ENCODE results near the gene IP6K1. TPM values are rescaled to one million over a fixed set of nuclear protein-coding genes. Genes with fewer than 3 reads are reported as not detected.

IP6K1 gene
- total RNA-seq, 1 experiment from 2014 or later = 32.2 TPM

Small RNA genes lying within 50 kb of the gene (microRNA-seq; reads per million reads assigned to microRNA genes)
- gene MIR5193 (ENCODE audit: borderline number of aligned reads) = not detected

Other genes with a start within 250 kb of the IP6K1 start
- 1.7 to 2.8 TPM (median 2.4 TPM) in 3 replicates for gene BSN, start 232.1 kb downstream of the IP6K1 start, total RNA-seq (2021)
- gene APEH, start 112.2 kb downstream of the IP6K1 start, total RNA-seq (2021) = 270 to 276 TPM (median 273 TPM) in 3 replicates
- gene MST1, start 97.1 kb downstream of the IP6K1 start, total RNA-seq (2021) = 13.8 to 17.2 TPM (median 17.2 TPM) in 3 replicates
- 45.5 to 47.1 TPM (median 46.8 TPM) in 3 replicates for gene RNF123, start 97.0 kb downstream of the IP6K1 start, total RNA-seq (2021)
- gene AMIGO3, start 66.9 kb downstream of the IP6K1 start, total RNA-seq (2021) = 3.9 to 5.3 TPM (median 4.3 TPM) in 3 replicates
- gene GMPPB, start 62.6 kb downstream of the IP6K1 start, total RNA-seq (2021) = 23.7 to 28.7 TPM (median 28.0 TPM) in 3 replicates
- 0.17 to 0.69 TPM (median 0.39 TPM) in 3 replicates for gene CDHR4, start 13.3 kb upstream of the IP6K1 start, total RNA-seq (2021)
- gene INKA1, start 16.7 kb upstream of the IP6K1 start, total RNA-seq (2021) = 1.4 to 2.0 TPM (median 1.5 TPM) in 3 replicates
- gene UBA7, start 27.4 kb upstream of the IP6K1 start, total RNA-seq (2021) = 1.2 to 1.9 TPM (median 1.6 TPM) in 3 replicates
- gene TRAIP, start 70.0 kb upstream of the IP6K1 start, total RNA-seq (2021) = 25.9 to 31.8 TPM (median 29.9 TPM) in 3 replicates
- gene CAMKV, start 83.4 kb upstream of the IP6K1 start, total RNA-seq (2021) = 56.0 to 58.2 TPM (median 56.6 TPM) in 3 replicates
- 5.1 to 6.2 TPM (median 5.6 TPM) in 3 replicates for gene MST1R, start 117.3 kb upstream of the IP6K1 start, total RNA-seq (2021)
- 6.6 to 8.6 TPM (median 7.0 TPM) in 3 replicates for gene MON1A, start 143.3 kb upstream of the IP6K1 start, total RNA-seq (2021)
- gene RBM6, start 153.6 kb upstream of the IP6K1 start, total RNA-seq (2021) = 115 to 122 TPM (median 118 TPM) in 3 replicates